Measurements from ENCODE around the gene PICALM.
"Not testable (repeated sequence)": the region's sequence is repeated elsewhere in the genome, so short reads cannot be mapped to it uniquely, and the experiment has no call there.

The PICALM gene

DNA sequence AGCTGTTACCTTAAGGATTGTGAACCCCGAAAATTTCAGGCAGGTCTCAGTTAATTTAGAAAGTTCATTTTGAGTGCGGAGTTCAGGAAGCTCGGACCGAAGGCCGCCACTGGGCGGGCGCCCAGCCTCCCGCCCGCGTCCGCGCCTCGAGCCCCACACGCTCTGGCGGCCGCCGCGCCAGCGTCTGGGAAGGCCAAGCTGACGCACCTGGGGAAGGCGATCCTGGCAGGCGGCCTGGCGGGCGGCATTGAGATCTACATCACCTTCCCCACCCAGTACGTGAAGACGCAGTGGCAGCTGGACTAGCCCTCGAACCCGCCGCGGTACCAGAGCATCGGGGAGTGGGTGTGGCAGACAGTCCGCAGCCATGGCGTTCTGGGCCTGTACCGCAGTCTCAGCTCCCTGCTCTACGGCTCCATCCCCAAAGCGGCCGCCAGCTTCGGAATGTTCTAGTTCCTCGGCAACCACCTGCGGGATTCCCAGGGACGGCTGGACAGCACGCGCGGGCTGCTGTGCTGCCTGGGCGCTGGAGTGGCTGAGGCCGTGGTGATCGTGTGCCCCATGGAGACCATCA is 134.2 kb downstream of the PICALM start:
- DNase-seq: no peak

DNA sequence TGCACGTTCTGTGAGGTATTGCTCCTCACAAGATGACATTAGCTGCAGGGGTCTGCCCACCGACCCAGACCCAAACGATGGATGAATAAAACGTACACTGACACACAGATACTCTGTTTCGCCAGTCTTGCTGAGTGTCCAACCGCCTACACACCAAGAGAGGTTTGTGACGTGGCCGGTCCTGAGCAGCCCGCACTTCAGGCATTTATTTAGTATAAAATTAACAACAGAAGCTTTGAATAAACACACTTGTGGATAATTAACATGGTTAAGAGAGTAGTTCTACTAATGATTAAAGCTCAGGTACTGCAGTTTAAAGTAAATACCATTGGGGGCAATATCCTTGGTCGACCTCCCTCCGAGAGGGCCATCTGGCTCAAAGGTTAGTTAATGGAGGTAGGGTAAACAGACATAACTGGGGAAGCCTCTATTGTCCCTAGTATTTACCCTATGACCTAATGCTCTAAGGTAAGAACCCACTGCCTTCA is 138.0 kb downstream of the PICALM start:
- no peak for DNase-seq

DNA sequence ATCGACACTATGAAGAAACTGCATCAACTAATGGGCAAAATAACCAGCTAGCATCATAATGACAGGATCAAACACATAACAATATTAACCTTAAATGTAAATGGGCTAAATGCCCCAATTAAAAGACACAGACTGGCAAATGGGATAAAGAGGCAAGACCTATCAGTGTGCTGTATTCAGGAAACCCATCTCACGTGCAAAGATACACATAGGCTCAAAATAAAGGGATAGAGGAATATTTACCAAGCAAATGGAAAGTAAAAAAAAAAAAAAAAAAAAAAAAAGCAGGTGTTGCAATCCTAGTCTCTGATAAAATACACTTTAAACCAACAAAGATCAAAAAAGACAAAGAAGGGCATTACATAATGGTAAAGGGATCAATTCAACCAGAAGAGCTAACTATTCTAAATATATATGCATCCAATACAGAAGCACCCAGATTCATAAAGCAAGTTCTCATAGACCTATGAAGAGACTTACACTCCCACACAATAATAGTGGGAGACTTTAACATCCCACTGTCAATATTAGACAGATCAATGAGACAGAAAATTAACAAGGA is 142.2 kb downstream of the PICALM start:
- not testable (repeated sequence) for DNase-seq

DNA sequence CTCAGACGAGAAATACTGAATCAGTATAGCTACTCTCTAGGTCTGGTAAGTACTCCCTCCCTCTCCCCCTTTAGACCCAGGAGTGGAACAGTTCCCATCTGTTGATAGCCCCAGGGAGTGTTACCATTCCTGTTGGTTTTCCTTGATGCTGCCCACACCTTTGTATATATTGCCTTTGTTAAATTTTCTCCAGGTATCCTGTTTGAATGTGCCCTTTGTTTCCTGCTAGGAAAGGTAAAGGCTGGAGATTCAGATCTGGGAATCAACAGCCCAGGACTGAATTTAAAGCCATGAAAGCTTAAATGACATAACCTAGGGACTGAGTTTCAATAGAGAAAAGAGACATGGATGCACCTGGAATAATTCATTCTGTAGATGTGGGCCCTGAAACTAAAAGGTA is 145.4 kb downstream of the PICALM start:
- DNase-seq: no peak

DNA sequence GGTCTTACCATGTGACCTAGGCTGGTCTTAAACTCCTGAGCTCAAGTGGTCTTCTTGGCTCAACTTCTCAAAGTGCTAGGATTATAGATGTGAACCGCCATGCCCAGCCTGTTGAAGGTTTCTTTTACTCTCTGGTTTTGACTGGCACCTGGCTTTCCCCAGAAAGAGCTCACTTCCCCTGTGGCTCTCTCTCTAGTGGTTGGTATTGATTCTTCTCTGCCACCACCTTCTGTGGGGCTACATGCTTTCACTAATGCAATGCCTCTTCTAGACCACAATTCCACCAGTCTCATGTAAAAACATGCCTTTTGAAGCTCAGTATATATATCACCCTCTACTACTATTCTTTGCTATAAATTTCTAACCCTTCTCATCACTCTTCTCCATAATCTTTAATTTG is 146.5 kb downstream of the PICALM start:
- DNase-seq: no peak

DNA sequence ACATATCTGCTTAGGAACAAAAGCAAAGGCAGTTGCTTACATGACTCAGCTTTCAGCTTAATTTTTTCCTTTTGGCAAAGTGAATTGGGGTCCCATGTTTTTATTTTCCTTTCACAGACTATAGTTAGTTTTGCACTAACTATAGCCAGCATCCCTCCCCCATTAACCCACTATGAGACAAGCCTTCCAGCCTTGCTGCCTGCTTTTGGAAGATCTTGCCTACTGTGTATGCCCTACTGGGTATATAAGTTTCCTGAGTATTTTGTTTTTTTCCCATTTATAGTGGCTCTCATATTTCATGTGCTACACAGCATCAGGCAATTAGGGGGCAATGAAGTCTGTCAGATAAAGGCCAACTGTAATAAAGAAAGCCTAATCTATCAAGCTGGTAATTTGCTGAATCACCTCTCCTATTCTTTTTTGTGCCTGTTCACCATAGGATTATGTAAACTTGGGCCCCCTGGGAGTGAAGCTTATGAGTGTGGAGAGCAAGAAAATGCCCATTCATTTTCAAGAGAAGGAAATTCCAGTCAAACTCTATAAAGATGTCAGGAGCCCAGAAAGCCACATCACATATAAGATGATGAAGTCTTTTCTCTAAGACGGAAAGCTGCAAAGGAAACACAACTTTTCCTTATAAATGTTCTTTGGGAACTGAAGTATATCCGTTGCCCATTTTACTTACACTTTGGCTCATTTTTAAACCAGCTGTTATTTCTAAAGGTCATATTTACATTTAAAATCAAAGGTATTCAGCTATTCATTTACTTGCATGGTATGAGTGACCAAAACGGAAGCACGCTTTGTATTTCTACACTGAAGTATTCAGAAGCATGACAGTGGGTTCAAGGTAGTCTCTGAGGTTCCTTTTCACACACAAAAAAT is 149.7 kb downstream of the PICALM start:
- peak; percentile 10 for DNase-seq

DNA sequence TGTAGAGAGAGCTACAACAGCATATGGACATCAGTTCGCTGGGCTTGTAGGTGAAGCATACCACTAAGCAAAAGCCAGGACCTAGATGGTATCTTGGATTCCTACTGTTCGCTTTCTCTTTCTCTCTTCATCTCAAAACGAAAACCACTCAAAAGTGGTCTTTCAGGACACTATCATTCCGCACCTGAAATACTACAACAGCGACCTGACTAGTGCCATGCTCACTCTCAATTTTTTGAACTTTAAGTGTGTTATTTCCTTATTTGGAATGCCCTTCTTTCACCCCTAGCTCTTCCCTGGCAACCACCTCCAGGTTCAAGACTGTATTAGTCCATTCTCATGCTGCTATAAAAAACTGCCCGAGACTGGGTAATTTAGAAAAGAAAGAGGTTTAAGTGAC is 154.5 kb downstream of the PICALM start:
- DNase-seq: no peak

DNA sequence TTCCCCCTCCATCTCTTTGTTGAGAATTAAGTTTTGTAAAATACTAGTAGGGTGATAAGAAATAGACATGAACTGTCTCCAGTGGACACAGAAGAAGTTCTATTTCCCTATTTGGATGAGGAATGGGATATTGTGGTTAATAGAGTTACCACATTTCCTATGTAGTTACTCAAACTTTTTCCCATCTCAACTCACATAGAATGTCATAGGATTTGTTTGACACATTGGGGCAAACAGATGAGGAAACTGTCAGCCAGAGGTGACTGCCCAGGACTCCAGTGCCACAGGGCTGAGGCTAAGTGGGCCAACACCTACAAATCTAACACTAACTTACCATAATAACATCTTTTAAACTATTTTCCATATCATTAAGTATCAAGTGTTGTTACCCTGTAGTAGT is 155.4 kb downstream of the PICALM start:
- no peak for DNase-seq

DNA sequence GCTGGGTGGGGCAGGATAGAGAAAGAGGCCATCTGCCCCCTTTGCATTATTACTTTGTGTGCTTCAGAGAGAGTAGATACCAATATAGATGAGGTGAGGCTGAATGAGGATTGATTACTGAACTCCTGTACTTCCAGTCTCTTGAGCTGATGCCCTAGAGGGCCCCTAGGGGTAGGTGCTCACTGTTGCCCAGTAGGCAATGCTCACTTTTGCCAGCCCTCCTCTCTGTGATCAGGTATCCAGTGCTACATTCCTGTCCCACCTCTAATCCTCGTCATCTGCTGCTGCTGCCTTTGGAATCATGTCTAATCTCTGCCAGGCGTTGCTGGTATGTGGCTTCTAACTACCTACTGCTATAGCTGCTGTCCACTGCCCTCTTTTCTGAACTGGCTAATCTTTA is 156.5 kb downstream of the PICALM start:
- DNase-seq: no peak

Measured in hematopoietic multipotent progenitor cell treated with erythropoietin and hydrocortisone succinate and interleukin-3 and kit ligand, for 8 days (in vitro differentiated cells).